Osteocyte (in vitro differentiated cells): ENCODE results near the gene SMIM9. TPM values are rescaled to one million over a fixed set of nuclear protein-coding genes. Genes with fewer than 3 reads are reported as not detected.
"Not testable (repeated sequence)": the region's sequence is repeated elsewhere in the genome, so short reads cannot be mapped to it uniquely, and the experiment has no call there.

Experiments
- DNase-seq: peaks from one replicate; pipeline ENCODE4 v3.0.0; 2021; ENCODE audit warnings: mixed read lengths; ENCODE audit not compliant: unreplicated experiment; ENCODE audit errors: extremely low spot score
- H3K27ac Mint-ChIP-seq: one replicate; pipeline ENCODE4 v1.8.0; 2021; ENCODE audit warnings: mild to moderate bottlenecking, mixed read lengths; ENCODE audit not compliant: unreplicated experiment
- H3K27me3 Mint-ChIP-seq: one replicate; pipeline ENCODE4 v1.8.0; 2021; ENCODE audit warnings: mixed read lengths; ENCODE audit not compliant: unreplicated experiment
- H3K36me3 Mint-ChIP-seq: one replicate; pipeline ENCODE4 v1.8.0; 2021; ENCODE audit warnings: mixed read lengths; ENCODE audit not compliant: unreplicated experiment
- H3K4me1 Mint-ChIP-seq: one replicate; pipeline ENCODE4 v1.8.0; 2021; ENCODE audit warnings: mixed read lengths; ENCODE audit not compliant: unreplicated experiment
- H3K4me3 Mint-ChIP-seq: one replicate; pipeline ENCODE4 v1.8.0; 2021; ENCODE audit warnings: mild to moderate bottlenecking, moderate library complexity, mixed read lengths; ENCODE audit not compliant: unreplicated experiment
- H3K9me3 Mint-ChIP-seq: one replicate; pipeline ENCODE4 v1.8.0; 2021; ENCODE audit warnings: mixed read lengths; ENCODE audit not compliant: unreplicated experiment
- total RNA-seq: library from RNA; stranded (reverse); gene quantifications from 2 replicates; pipeline ENCODE4 v1.2.1, GENCODE V29; 2021
- TF ChIP-seq, protein P1 (sequence below): fragments of 200-600 bp; sonication (generic); IDR thresholded peaks from 2 replicates; pipeline ENCODE4 v1.5.0; 2021; ENCODE audit warnings: antibody characterized with exemption, mild to moderate bottlenecking, moderate library complexity

The SMIM9 gene
- total RNA-seq, 1 donor from 2014 or later = not detected

DNA sequence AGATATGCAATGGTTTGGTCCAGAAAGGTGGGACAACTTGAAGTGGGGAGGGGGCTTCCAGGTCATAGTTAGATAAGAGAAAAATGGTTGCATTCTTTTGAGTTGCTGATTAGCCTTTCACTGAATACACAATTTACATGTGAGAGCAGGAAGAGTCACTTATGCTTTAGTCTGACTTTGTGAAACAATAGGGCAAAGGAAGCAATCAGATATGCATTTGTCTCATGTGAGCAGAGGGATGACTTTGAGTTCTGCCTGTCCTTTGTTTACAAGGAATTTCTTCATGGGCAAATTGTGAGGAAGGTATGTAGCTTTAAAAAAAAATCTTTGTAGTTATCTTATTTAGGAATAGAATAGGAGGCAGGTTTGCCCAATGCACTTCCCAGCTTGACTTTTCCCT, 12.9 kb downstream of the SMIM9 start:
- no peak for DNase-seq
- Mint-ChIP-seq H3K9me3 (peaks cover 13% of the 10 kb centered on the region), H3K4me3 (no peak overlapping the region), H3K27me3 (peaks cover 25% of the 10 kb centered on the region), H3K27ac (no peak overlapping the region), H3K36me3 (no peaks in the 10 kb centered on the region), H3K4me1 (no peaks in the 10 kb centered on the region)
- TF ChIP-seq, protein P1, sequence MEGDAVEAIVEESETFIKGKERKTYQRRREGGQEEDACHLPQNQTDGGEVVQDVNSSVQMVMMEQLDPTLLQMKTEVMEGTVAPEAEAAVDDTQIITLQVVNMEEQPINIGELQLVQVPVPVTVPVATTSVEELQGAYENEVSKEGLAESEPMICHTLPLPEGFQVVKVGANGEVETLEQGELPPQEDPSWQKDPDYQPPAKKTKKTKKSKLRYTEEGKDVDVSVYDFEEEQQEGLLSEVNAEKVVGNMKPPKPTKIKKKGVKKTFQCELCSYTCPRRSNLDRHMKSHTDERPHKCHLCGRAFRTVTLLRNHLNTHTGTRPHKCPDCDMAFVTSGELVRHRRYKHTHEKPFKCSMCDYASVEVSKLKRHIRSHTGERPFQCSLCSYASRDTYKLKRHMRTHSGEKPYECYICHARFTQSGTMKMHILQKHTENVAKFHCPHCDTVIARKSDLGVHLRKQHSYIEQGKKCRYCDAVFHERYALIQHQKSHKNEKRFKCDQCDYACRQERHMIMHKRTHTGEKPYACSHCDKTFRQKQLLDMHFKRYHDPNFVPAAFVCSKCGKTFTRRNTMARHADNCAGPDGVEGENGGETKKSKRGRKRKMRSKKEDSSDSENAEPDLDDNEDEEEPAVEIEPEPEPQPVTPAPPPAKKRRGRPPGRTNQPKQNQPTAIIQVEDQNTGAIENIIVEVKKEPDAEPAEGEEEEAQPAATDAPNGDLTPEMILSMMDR = no peak

- no peaks in the 10 kb centered on the region for H3K4me1 Mint-ChIP-seq
- H3K27ac Mint-ChIP-seq = no peak overlapping the region
- H3K36me3 Mint-ChIP-seq = no peaks in the 10 kb centered on the region
- TF ChIP-seq, protein P1 = no peak
- H3K4me3 Mint-ChIP-seq = no peak overlapping the region
- H3K9me3 Mint-ChIP-seq = peaks cover 8% of the 10 kb centered on the region
- peaks cover 27% of the 10 kb centered on the region for H3K27me3 Mint-ChIP-seq
- DNase-seq = no peak
Measured at GRCh38 chrX:154819771-154820341, 14.6 kb downstream of the SMIM9 start.

DNA sequence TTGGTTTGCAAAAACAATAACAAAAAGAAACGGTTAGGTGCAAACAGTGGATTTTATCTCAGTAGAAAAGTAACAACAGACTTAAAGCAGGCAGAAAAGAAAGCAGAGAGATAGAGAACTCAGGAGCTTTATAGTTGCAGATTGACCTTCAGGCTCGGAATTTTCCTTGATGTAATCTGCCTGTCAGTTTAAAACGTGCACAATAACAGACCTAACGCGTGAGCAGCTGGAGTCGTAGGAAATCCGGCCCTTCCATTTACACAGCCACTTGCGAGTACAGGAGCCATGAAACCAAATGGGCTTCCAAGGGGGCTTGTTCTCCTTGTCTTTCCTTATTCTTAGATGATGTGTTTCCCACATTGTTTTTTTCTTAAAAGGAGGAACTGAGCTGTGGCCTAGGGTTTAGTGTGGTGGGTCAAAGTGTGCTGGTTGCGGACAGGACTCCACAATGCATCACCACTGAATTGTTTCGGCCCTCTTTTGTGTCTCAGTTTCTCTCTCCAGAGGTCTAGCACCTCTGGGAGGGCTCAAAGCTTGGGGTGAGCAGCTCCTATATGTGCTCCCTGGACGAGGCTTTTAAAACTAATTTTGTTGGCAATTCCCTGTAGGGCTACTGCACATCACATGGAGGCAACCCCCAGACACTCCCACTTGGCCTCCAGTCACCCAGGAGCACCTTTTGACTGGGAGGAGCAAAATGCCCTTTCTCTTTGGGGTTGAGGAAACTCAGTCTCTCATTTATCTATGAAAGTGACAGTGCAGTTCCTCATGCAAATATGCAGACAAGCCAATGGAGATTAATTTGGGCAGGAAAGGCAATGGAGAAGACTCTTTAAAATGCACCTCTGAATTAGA, 15.3 kb downstream of the SMIM9 start:
- H3K9me3 Mint-ChIP-seq = peaks cover 8% of the 10 kb centered on the region

DNA sequence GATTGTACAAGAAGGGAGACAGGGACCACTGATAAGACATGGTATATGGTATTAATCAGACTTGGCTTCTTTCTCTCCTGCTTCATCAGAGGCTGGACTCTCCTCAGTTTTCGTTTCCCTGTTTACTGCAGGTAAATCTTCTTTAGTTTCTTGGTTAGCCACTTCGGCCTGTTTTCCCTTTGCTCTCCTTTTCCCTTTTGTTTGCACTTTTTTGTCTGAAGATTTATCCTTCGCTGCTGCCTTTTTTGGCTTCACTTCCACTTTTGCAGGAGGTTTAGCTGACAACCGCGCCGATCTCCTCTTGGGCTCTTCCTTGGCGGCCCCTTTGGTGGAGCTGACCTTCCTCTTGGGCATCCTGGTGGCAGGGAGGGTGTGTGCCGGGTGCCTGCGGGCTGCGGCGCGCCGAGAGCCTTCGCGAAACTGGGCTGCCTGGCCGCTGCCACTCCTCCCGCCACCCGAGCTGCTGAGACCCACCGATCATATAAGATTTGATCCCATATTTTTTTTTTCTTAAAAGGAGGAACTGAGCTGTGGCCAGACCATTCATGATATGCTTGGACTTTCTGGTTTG, 17.3 kb downstream of the SMIM9 start:
- not testable (repeated sequence) for H3K27ac Mint-ChIP-seq, H3K4me1 Mint-ChIP-seq, H3K4me3 Mint-ChIP-seq, H3K36me3 Mint-ChIP-seq, H3K9me3 Mint-ChIP-seq, DNase-seq
- peaks cover 33% of the 10 kb centered on the region for H3K27me3 Mint-ChIP-seq

More for the DNA sequence above, 15.3 kb downstream of the SMIM9 start:
- DNase-seq = no peak
- Mint-ChIP-seq H3K36me3 (no peaks in the 10 kb centered on the region), H3K27ac (no peak overlapping the region), H3K4me3 (no peak overlapping the region), H3K27me3 (peaks cover 27% of the 10 kb centered on the region), H3K4me1 (no peaks in the 10 kb centered on the region)
- TF ChIP-seq, protein P1 = no peak

DNA sequence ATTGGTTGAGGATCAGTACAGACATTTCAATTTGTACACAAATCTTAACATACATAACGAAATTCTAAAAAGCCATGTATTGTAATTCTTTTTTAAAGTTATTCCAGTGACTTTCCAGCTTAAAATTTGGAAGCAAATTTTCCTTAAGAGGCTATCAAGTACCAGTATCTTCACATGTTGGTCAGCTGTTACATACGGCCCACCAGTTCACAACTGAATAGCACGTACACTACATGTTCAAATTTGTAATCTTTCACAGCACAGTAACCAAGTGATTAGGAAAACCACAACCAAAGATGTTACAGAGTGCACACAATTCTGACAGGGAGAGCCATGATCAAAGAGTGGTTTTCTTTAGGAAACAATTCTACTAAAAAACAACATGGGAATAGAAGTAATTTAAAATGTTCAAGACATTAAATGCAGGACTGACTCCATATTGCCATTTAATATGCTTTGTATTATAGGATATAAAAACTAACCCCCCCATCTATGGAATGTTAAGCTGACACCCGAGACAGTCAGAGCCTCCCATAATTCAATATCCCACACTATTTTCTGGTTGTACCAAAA, 18.1 kb downstream of the SMIM9 start:
- Mint-ChIP-seq H3K27me3 (peaks cover 35% of the 10 kb centered on the region), H3K9me3 (peaks cover 11% of the 10 kb centered on the region)
- DNase-seq, H3K27ac Mint-ChIP-seq, H3K4me1 Mint-ChIP-seq, H3K4me3 Mint-ChIP-seq, H3K36me3 Mint-ChIP-seq: not testable (repeated sequence)
